Nephron (organoid): ENCODE results near the gene VWA8.
"Not testable (repeated sequence)": the region's sequence is repeated elsewhere in the genome, so short reads cannot be mapped to it uniquely, and the experiment has no call there.

Experiments
- H3K27ac Mint-ChIP-seq, 3 experiments: 2 replicates each; pipeline ENCODE4 v1.8.0; 2020; ENCODE audit warnings: mixed read lengths in 3 of 3, mild to moderate bottlenecking in 2 of 3, moderate library complexity in 1 of 3
- H3K27me3 Mint-ChIP-seq: 2 replicates; pipeline ENCODE4 v1.8.0; 2021; ENCODE audit warnings: low read depth, mild to moderate bottlenecking, moderate library complexity, mixed read lengths
- H3K36me3 Mint-ChIP-seq: 2 replicates; pipeline ENCODE4 v1.8.0; 2020; ENCODE audit warnings: low read depth, mixed read lengths
- H3K4me1 Mint-ChIP-seq: 2 replicates; pipeline ENCODE4 v1.8.0; 2020; ENCODE audit warnings: mixed read lengths
- H3K4me3 Mint-ChIP-seq, 3 experiments: 2 replicates each; pipeline ENCODE4 v1.8.0; 2020; ENCODE audit warnings: mild to moderate bottlenecking in 3 of 3, mixed read lengths in 3 of 3, moderate library complexity in 2 of 3
- H3K9me3 Mint-ChIP-seq: 2 replicates; pipeline ENCODE4 v1.8.0; 2020; ENCODE audit warnings: mixed read lengths
- CTCF ChIP-seq, 3 experiments: fragments of 200-600 bp; sonication (generic); IDR thresholded peaks; one replicate each; pipeline ENCODE4 v1.5.0; 2021; ENCODE audit warnings: antibody characterized with exemption in 3 of 3; ENCODE audit not compliant: unreplicated experiment in 3 of 3

The VWA8 gene

GRCh38 chr13:41637586-41637985 is 323.3 kb downstream of the VWA8 start:
- TF ChIP-seq CTCF (IDR thresholded peaks at IDR 0.05; ENCODE audit: unreplicated experiment in 3 of 3), result no peak
- H3K36me3 Mint-ChIP-seq, result no peaks in the 10 kb centered on the region
- H3K27ac Mint-ChIP-seq, result no peak overlapping the region
- H3K4me1 Mint-ChIP-seq, result peaks cover 47% of the 10 kb centered on the region
- H3K27me3 Mint-ChIP-seq, result no peaks in the 10 kb centered on the region
- H3K4me3 Mint-ChIP-seq, result no peak overlapping the region
- H3K9me3 Mint-ChIP-seq, result no peaks in the 10 kb centered on the region

DNA sequence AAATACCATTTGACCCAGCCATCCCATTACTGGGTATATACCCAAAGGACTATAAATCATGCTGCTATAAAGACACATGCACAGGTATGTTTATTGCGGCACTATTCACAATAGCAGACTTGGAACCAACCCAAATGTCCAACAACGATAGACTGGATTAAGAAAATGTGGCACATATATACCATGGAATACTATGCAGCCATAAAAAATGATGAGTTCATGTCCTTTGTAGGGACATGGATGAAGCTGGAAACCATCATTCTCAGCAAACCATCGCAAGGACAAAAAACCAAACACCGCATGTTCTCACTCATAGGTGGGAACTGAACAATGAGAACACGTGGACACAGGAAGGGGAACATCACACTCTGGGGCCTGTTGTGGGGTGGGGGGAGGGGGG is 323.9 kb downstream of the VWA8 start:
- H3K27me3 Mint-ChIP-seq, H3K36me3 Mint-ChIP-seq, H3K27ac Mint-ChIP-seq, H3K4me3 Mint-ChIP-seq, H3K9me3 Mint-ChIP-seq: not testable (repeated sequence)
- peaks cover 47% of the 10 kb centered on the region for H3K4me1 Mint-ChIP-seq

- H3K27ac Mint-ChIP-seq, H3K4me3 Mint-ChIP-seq, H3K27me3 Mint-ChIP-seq, H3K36me3 Mint-ChIP-seq, H3K9me3 Mint-ChIP-seq: not testable (repeated sequence)
- peaks cover 45% of the 10 kb centered on the region for H3K4me1 Mint-ChIP-seq
These were observed 324.3 kb downstream of the VWA8 start for GRCh38 chr13:41636590-41636989.

- no peaks in the 10 kb centered on the region for H3K27me3 Mint-ChIP-seq
- H3K27ac Mint-ChIP-seq, result peak overlapping the region; percentile 25 to 34 (median 30)
- H3K4me1 Mint-ChIP-seq, result peaks cover 25% of the 10 kb centered on the region
- no peak for TF ChIP-seq CTCF (IDR thresholded peaks at IDR 0.05; ENCODE audit: unreplicated experiment in 3 of 3)
- no peaks in the 10 kb centered on the region for H3K9me3 Mint-ChIP-seq
- H3K4me3 Mint-ChIP-seq, result no peak overlapping the region
- H3K36me3 Mint-ChIP-seq, result no peaks in the 10 kb centered on the region
These were observed 326.5 kb downstream of the VWA8 start for GRCh38 chr13:41634407-41634806.

GRCh38 chr13:41633776-41634175 is 327.1 kb downstream of the VWA8 start:
- no peaks in the 10 kb centered on the region for H3K27me3 Mint-ChIP-seq
- TF ChIP-seq CTCF (IDR thresholded peaks at IDR 0.05; ENCODE audit: unreplicated experiment in 3 of 3), result no peak
- no peak overlapping the region for H3K4me3 Mint-ChIP-seq
- H3K27ac Mint-ChIP-seq, result peak overlapping the region in 2 of 3 experiments; percentile 25 to 30
- H3K36me3 Mint-ChIP-seq, result peaks cover 4% of the 10 kb centered on the region
- H3K9me3 Mint-ChIP-seq, result no peaks in the 10 kb centered on the region
- H3K4me1 Mint-ChIP-seq, result peaks cover 21% of the 10 kb centered on the region

DNA sequence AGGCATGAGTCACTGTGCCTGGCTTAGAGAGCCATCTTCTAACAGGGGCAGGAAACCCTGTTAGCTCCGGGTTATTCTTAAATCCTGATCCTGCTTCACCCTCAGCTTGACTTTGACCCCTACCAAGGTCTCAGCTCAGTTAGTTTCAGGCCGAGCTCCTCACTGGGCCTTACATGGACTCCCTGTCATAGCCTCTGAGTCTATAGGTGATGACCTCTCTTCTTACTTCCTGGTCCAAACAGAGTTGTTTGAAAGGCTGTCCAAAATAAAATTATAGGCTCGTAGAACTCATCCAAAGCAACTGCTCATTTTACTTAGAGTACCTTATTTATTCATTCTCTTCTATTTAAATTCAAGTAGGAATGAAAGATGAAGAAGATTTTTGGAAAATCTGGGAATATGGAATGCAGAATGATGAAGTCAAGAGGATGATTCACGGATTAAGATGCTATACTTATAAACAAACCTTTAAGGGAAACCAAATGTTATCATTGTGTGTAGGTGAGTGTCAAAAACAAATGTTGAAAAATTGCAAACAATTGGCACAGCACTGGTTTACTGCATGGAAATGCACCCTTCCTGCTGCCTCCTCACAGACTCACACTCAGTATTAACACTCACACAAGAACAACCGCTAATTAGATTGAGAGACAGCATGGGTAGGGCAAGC is 329.5 kb downstream of the VWA8 start:
- H3K27me3 Mint-ChIP-seq, result no peaks in the 10 kb centered on the region
- no peak overlapping the region for H3K4me3 Mint-ChIP-seq
- peaks cover 4% of the 10 kb centered on the region for H3K36me3 Mint-ChIP-seq
- no peak for TF ChIP-seq CTCF (IDR thresholded peaks at IDR 0.05; ENCODE audit: unreplicated experiment in 3 of 3)
- peaks cover 13% of the 10 kb centered on the region for H3K4me1 Mint-ChIP-seq
- H3K27ac Mint-ChIP-seq, result no peak overlapping the region
- H3K9me3 Mint-ChIP-seq, result peaks cover 2% of the 10 kb centered on the region

DNA sequence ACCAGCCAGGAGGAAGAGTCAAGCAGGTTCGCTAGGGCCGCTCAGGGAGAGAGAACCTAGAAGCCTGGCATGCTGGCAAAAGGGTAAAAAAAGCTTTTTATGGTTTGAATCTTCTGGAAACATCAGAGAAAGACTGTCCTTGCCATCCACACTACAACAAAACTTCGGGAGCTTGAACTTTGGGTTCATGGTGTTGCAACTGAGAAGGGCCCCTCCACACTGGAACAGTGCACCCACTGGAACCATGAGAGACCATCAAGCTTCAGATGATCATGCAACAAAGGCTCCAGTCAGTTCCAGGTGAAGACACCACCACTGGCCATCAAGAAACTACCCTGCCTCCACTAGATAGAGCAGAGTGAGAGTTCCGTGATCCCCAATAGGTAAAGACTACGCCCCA is 333.5 kb downstream of the VWA8 start:
- Mint-ChIP-seq H3K4me3 (no peak overlapping the region), H3K27me3 (no peaks in the 10 kb centered on the region), H3K27ac (no peak overlapping the region), H3K36me3 (peaks cover 12% of the 10 kb centered on the region), H3K4me1 (peaks cover 3% of the 10 kb centered on the region), H3K9me3 (peaks cover 8% of the 10 kb centered on the region)
- TF ChIP-seq CTCF (IDR thresholded peaks at IDR 0.05; ENCODE audit: unreplicated experiment in 3 of 3), result no peak
